ENCODE measurements around the gene KRTAP5-8. TPM values are rescaled to one million over a fixed set of nuclear protein-coding genes. Genes with fewer than 3 reads are reported as not detected.

Gene KRTAP5-8
- total and polyA plus RNA-seq, 4 donors, result 0.22 TPM; not detected in 3

DNA sequence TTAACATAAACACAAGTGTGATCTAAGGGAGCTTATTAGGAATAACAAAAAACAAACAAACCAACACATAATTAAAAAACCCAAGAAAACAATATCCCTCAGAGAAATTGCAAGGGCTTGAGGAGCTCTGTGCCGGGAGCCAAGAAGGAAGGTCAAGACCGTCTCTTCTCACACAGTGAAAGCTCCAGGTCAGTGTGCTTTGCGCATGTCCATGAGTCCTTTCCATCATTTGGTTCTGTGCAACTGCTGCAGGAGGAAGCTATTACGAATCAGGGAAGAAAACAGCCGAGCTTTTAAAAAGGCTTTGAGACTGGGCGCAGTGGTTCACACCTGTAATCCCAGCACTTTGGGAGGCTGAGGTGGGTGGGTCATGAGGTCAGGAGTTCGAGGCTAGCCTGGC is 4.6 kb downstream of the KRTAP5-8 start:
- H3K36me3 ChIP-seq (ENCODE audit: control insufficient read depth, insufficient read depth, low read length), result no peaks in the 10 kb centered on the region
- H3K9me3 ChIP-seq (ENCODE audit: control insufficient read depth, insufficient read depth, low read length), result peaks cover 2% of the 10 kb centered on the region
- H3K27ac ChIP-seq (ENCODE audit: low read depth, low read length), result no peak overlapping the region
- 85% methylated on average over 7 of the region's 7 CpGs for WGBS (ENCODE audit: insufficient coverage)
- DNase-seq (ENCODE audit: low read depth in 4 of 6, low spot score in 6 of 6), result no peak
- no peak overlapping the region for H3K4me3 ChIP-seq (ENCODE audit: low read depth, low read length)
- H3K27me3 ChIP-seq (ENCODE audit: control insufficient read depth, insufficient read depth, low read length), result no peaks in the 10 kb centered on the region
- H3K4me1 ChIP-seq (ENCODE audit: control insufficient read depth, insufficient read depth, low read length), result no peaks in the 10 kb centered on the region

DNA sequence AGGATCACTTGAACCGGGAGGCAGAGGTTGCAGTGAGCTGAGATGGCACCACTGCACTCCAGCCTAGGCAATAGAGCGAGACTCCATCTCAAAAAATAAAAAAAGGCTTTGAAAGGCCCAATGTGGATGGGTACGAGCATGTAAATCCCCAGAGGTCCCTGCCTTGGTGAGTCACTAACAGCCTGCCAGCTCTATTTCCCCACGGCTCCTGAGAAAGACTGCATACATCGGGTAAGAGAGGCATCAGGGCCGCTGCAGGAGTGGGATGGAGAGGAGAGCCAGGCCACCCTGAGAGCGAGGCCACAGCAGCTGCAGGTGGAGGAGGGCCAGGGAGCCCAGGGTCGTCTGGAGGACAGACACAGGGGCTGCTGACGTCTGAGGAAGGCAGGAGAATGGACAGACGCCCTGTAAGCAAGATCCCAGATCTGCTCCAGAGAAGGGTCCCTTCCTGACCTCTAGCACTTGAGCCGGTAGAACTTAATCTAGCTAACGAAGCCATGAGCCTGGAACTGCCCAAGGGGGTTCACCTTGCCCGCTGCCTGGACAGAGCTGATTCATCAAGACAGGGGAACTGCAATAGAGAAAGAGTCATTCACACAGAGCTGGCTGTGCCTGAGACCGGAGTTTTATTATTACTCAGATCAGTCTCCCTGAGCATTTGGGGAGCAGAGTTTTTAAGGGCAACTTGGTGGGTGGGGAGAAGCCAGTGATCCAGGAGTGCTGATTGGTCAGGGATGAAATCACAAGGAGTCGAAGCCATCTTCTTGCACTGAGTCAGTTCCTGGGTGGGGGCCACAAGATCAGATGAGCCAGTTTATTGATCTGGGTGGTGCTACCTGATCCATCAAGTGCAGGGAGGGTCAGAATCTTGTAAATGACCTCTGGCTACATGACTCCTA is 5.3 kb downstream of the KRTAP5-8 start:
- no peaks in the 10 kb centered on the region for H3K4me1 ChIP-seq (ENCODE audit: control insufficient read depth, insufficient read depth, low read length)

DNA sequence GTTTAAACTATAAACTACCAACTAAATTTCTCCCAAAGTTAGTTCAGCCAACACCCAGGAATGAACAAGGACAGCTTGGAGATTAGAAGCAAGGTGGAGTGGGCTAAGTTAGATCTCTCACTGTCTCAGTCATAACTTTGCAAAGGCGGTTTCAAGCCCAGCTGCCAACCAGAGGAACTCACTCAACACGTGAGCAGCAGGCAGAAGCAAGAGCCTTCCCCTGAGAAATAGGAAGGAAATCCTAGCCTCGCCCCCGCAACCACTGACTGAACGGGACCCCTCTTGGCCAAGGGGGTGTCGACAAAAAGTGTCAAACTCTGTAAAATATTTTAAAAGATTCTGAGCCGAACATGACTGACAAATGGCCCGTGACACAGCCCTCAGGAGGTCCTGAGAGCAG is 6.0 kb downstream of the KRTAP5-8 start:
- Histone ChIP-seq H3K27ac (ENCODE audit: low read depth, low read length) (no peak overlapping the region), H3K4me3 (ENCODE audit: low read depth, low read length) (no peak overlapping the region), H3K9me3 (ENCODE audit: control insufficient read depth, insufficient read depth, low read length) (peaks cover 2% of the 10 kb centered on the region), H3K27me3 (ENCODE audit: control insufficient read depth, insufficient read depth, low read length) (no peaks in the 10 kb centered on the region), H3K4me1 (ENCODE audit: control insufficient read depth, insufficient read depth, low read length) (peaks cover 5% of the 10 kb centered on the region), H3K36me3 (ENCODE audit: control insufficient read depth, insufficient read depth, low read length) (no peaks in the 10 kb centered on the region)
- WGBS (ENCODE audit: insufficient coverage), result 72% methylated on average over 4 of the region's 8 CpGs
- DNase-seq (ENCODE audit: low read depth in 4 of 6, low spot score in 6 of 6), result no peak

More for the DNA sequence above, 5.3 kb downstream of the KRTAP5-8 start:
- 71% methylated on average over 15 of the region's 15 CpGs for WGBS (ENCODE audit: insufficient coverage)
- peaks cover 2% of the 10 kb centered on the region for H3K9me3 ChIP-seq (ENCODE audit: control insufficient read depth, insufficient read depth, low read length)
- DNase-seq (ENCODE audit: low read depth in 4 of 6, low spot score in 6 of 6), result no peak
- H3K27ac ChIP-seq (ENCODE audit: low read depth, low read length), result no peak overlapping the region
- no peaks in the 10 kb centered on the region for H3K36me3 ChIP-seq (ENCODE audit: control insufficient read depth, insufficient read depth, low read length)
- no peak overlapping the region for H3K4me3 ChIP-seq (ENCODE audit: low read depth, low read length)
- no peaks in the 10 kb centered on the region for H3K27me3 ChIP-seq (ENCODE audit: control insufficient read depth, insufficient read depth, low read length)

DNA sequence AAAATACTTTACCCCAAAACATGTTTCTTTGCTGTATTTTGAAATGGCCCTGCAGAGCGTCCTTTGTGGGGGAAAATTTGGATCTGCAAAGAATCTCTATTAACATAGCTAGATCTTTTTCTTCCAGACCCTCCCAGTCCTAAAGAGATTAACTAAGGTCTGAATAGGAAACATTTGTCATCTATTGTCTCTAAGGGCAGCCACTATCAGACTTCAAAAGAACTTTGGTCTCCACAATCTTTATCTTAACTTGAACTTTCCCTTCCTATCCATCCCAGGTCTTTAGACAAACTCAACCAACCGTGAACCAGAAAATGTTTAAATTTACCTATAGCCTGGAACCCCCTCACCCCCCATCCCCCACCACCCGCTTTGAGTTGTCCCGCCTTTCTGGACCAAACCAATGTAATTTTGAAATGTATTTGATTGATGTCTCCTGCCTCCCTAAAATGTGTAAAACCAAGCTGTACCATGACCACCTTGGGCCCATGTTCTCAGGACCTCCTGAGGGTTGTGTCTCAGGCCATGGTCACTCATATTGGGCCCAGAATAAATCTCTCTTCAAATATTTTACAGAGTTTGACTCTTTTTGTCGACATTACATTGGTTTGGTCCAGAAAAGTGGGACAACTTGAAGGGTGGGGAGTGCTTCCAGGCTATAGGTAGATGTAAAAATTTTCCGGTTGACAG is 6.8 kb downstream of the KRTAP5-8 start:
- no peak overlapping the region for H3K27ac ChIP-seq (ENCODE audit: low read depth, low read length)
- DNase-seq (ENCODE audit: low read depth in 4 of 6, low spot score in 6 of 6), result no peak
- peaks cover 2% of the 10 kb centered on the region for H3K9me3 ChIP-seq (ENCODE audit: control insufficient read depth, insufficient read depth, low read length)
- no peaks in the 10 kb centered on the region for H3K27me3 ChIP-seq (ENCODE audit: control insufficient read depth, insufficient read depth, low read length)
- H3K36me3 ChIP-seq (ENCODE audit: control insufficient read depth, insufficient read depth, low read length), result no peaks in the 10 kb centered on the region
- no peak overlapping the region for H3K4me3 ChIP-seq (ENCODE audit: low read depth, low read length)
- 71% methylated on average over 3 of the region's 6 CpGs for WGBS (ENCODE audit: insufficient coverage)
- peaks cover 7% of the 10 kb centered on the region for H3K4me1 ChIP-seq (ENCODE audit: control insufficient read depth, insufficient read depth, low read length)

DNA sequence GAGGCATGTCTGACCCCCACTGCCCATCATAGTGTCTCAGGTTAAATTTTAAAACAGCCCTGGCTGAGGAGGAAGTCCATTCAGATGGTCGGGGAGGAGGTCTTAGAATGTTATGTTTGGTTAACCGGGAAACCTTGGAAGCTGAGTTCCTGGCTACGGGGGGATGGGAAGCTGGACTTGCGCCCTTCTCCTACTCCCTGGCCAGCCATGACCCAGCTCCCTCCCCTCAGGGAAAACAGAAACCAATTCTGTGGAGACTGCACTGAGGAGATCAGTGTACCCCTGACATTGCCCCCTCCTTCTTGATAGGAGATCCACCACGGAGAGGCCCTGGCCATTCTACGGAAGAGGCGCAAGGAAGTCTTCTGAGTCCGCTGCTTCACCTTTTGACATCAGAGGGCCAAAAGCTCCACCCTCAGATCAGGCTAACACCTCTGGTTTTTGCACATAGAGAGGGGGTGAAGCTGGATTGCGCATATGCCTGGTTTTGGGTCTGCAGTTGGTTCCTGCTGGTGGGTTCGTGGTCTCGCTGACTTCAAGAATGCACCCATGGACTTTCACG is 7.7 kb downstream of the KRTAP5-8 start:
- no peaks in the 10 kb centered on the region for H3K36me3 ChIP-seq (ENCODE audit: control insufficient read depth, insufficient read depth, low read length)
- no peak overlapping the region for H3K27ac ChIP-seq (ENCODE audit: low read depth, low read length)
- H3K4me3 ChIP-seq (ENCODE audit: low read depth, low read length), result no peak overlapping the region
- no peak for DNase-seq (ENCODE audit: low read depth in 4 of 6, low spot score in 6 of 6)
- H3K27me3 ChIP-seq (ENCODE audit: control insufficient read depth, insufficient read depth, low read length), result no peaks in the 10 kb centered on the region
- peaks cover 7% of the 10 kb centered on the region for H3K4me1 ChIP-seq (ENCODE audit: control insufficient read depth, insufficient read depth, low read length)
- H3K9me3 ChIP-seq (ENCODE audit: control insufficient read depth, insufficient read depth, low read length), result peaks cover 2% of the 10 kb centered on the region
- 93% methylated on average over 10 of the region's 12 CpGs for WGBS (ENCODE audit: insufficient coverage)

DNA sequence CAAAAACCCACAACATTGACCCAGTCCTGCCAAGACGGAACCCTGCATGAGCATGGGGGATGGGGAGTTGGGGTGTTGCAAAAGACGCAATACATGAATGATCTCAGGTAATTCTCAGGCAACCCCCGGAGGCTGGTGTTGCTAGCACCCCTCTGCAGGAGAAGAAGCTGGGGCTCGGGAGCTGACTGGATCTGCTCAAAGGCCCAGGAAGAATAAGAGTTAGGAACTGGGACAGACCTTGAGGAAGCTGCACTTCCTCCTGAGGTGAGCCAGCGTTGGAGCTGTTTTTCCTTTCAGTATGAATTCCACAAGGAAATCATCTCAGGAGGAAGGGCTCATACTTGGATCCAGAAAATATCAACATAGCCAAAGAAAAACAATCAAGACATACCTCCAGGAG is 10.3 kb downstream of the KRTAP5-8 start, which contains the start of gene KRTAP5-9:
Gene KRTAP5-9, plus strand, starts transcription at position 301 of the 400 bp plus-strand sequence. CDS start 238 bp downstream, outside the sequence.
- Histone ChIP-seq H3K36me3 (ENCODE audit: control insufficient read depth, insufficient read depth, low read length) (no peaks in the 10 kb centered on the region), H3K27me3 (ENCODE audit: control insufficient read depth, insufficient read depth, low read length) (no peaks in the 10 kb centered on the region), H3K4me3 (ENCODE audit: low read depth, low read length) (no peak within 1 kb of the TSS), H3K27ac (ENCODE audit: low read depth, low read length) (no peak within 1 kb of the TSS), H3K4me1 (ENCODE audit: control insufficient read depth, insufficient read depth, low read length) (peaks cover 7% of the 10 kb centered on the region), H3K9me3 (ENCODE audit: control insufficient read depth, insufficient read depth, low read length) (peaks cover 2% of the 10 kb centered on the region)
- DNase-seq (ENCODE audit: low read depth in 4 of 6, low spot score in 6 of 6), result no peak
- WGBS (ENCODE audit: insufficient coverage), result 82% methylated on average over 2 of the region's 5 CpGs

DNA sequence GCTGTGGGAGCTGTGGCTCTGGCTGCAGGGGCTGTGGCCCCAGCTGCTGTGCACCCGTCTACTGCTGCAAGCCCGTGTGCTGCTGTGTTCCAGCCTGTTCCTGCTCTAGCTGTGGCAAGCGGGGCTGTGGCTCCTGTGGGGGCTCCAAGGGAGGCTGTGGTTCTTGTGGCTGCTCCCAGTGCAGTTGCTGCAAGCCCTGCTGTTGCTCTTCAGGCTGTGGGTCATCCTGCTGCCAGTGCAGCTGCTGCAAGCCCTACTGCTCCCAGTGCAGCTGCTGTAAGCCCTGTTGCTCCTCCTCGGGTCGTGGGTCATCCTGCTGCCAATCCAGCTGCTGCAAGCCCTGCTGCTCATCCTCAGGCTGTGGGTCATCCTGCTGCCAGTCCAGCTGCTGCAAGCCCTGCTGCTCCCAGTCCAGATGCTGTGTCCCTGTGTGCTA is 10.9 kb downstream of the KRTAP5-8 start:
- 59% methylated on average over 5 of the region's 5 CpGs for WGBS (ENCODE audit: insufficient coverage)

DNA sequence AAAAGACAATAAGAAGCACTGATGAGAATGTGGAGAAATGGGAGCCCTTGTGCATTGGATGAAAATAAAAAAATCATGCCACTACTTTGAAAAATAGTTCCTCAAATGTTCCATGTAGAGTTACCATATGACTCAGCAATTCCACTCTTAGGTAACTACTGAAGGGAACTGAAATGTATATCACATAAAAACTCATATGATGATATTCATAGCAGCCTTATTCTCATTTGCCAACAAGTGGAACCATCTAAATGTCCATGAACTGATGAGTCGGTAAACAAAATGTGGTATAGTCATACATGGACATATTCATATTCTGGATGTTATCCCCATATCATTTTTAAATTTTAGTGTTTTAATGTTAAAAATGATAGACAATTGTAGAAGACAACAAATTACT is 13.9 kb downstream of the KRTAP5-8 start:
- no peaks in the 10 kb centered on the region for H3K9me3 ChIP-seq (ENCODE audit: control insufficient read depth, insufficient read depth, low read length)
- no CpG with 5 or more reads among the region's 1 CpG for WGBS (ENCODE audit: insufficient coverage)
- no peaks in the 10 kb centered on the region for H3K36me3 ChIP-seq (ENCODE audit: control insufficient read depth, insufficient read depth, low read length)
- H3K27me3 ChIP-seq (ENCODE audit: control insufficient read depth, insufficient read depth, low read length), result no peaks in the 10 kb centered on the region
- H3K4me1 ChIP-seq (ENCODE audit: control insufficient read depth, insufficient read depth, low read length), result peaks cover 7% of the 10 kb centered on the region
- no peak overlapping the region for H3K27ac ChIP-seq (ENCODE audit: low read depth, low read length)
- no peak for DNase-seq (ENCODE audit: low read depth in 4 of 6, low spot score in 6 of 6)
- no peak overlapping the region for H3K4me3 ChIP-seq (ENCODE audit: low read depth, low read length)

More for the DNA sequence above, 10.9 kb downstream of the KRTAP5-8 start:
- H3K27me3 ChIP-seq (ENCODE audit: control insufficient read depth, insufficient read depth, low read length), result no peaks in the 10 kb centered on the region
- peaks cover 2% of the 10 kb centered on the region for H3K9me3 ChIP-seq (ENCODE audit: control insufficient read depth, insufficient read depth, low read length)
- DNase-seq (ENCODE audit: low read depth in 4 of 6, low spot score in 6 of 6), result no peak
- no peak overlapping the region for H3K4me3 ChIP-seq (ENCODE audit: low read depth, low read length)
- no peaks in the 10 kb centered on the region for H3K36me3 ChIP-seq (ENCODE audit: control insufficient read depth, insufficient read depth, low read length)
- H3K27ac ChIP-seq (ENCODE audit: low read depth, low read length), result no peak overlapping the region
- H3K4me1 ChIP-seq (ENCODE audit: control insufficient read depth, insufficient read depth, low read length), result peaks cover 7% of the 10 kb centered on the region

DNA sequence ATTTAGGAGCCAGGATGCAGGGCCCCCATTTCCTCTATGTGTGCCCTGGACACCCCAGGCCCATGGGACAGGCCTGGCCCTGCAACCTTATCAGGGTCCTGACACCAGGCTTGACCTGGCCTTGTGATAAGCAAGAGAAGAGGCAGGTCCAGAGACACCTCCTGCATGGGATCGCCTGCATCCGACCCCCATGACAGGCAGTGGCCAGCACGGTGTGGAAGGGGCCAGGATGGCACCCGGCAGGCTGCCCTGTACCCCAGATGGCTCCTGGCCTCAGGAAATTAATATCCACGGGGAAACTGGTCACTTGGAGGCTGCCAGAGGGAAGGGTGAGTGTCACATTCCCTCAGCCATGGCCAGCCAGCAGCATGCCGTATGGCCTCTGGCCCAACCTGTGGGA is 17.2 kb downstream of the KRTAP5-8 start:
- H3K27ac ChIP-seq (ENCODE audit: low read depth, low read length), result no peak overlapping the region
- no peak overlapping the region for H3K4me3 ChIP-seq (ENCODE audit: low read depth, low read length)
- no peaks in the 10 kb centered on the region for H3K27me3 ChIP-seq (ENCODE audit: control insufficient read depth, insufficient read depth, low read length)
- 96% methylated on average over 6 of the region's 6 CpGs for WGBS (ENCODE audit: insufficient coverage)
- no peaks in the 10 kb centered on the region for H3K36me3 ChIP-seq (ENCODE audit: control insufficient read depth, insufficient read depth, low read length)
- H3K4me1 ChIP-seq (ENCODE audit: control insufficient read depth, insufficient read depth, low read length), result no peaks in the 10 kb centered on the region
- no peaks in the 10 kb centered on the region for H3K9me3 ChIP-seq (ENCODE audit: control insufficient read depth, insufficient read depth, low read length)
- DNase-seq (ENCODE audit: low read depth in 4 of 6, low spot score in 6 of 6), result no peak
